ENCODE measurements around the gene SERINC1.

SERINC1 gene

DNA sequence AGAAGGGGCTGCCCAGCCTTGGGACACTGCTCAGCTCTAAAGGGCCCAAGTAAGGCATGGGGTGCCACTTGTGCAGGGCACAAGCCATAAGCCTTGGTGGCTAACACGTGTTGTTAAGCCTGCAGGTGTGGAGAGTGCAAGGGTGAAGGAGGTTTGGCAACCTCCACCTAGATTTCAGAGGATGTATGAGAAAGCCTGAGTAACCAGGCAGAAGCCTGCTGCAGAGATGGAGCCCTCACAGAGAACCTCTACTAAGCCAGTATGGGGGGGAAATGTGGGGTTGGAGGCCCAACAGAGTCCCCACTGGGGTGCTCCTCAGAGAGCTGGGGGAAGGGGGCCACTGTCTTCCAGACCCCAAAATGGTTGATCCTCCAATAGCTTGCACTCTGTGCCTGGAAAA is 32.6 kb downstream of the SERINC1 start:
- peaks cover 61% of the 10 kb centered on the region for H3K36me3 ChIP-seq (ENCODE audit: insufficient read depth, low read length)

DNA sequence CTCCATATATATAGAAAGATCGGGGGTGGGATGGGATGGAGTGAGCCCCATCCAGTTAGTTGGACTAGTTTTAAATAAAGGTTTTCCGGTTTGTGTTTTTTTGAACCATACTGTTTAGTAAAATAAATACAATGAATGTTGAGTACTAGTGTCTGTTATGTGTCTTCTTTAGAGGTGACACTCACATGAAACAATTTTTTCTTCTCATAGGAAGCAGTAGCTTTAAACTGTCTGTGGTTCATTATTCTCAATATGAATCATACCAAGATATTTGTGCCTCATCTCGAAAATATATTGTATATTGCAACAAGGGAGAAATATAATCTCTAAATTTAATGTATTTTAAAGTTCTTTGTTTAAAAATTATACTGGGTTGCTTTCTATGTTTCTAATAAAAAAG is 38.8 kb downstream of the SERINC1 start:
- H3K36me3 ChIP-seq (ENCODE audit: insufficient read depth, low read length): peaks cover 23% of the 10 kb centered on the region
- no peak overlapping the region for H3K27ac ChIP-seq (ENCODE audit: low read depth, low read length)
- no peaks in the 10 kb centered on the region for H3K79me2 ChIP-seq (ENCODE audit: control insufficient read depth, insufficient read depth, low read length, unreplicated experiment)

More for the DNA sequence above, 32.6 kb downstream of the SERINC1 start:
- Histone ChIP-seq H3K79me2 (ENCODE audit: control insufficient read depth, insufficient read depth, low read length, unreplicated experiment) (no peaks in the 10 kb centered on the region), H2AFZ (ENCODE audit: low read length, unreplicated experiment) (no peak overlapping the region), H3K27ac (ENCODE audit: low read depth, low read length) (no peak overlapping the region), H3K4me1 (ENCODE audit: control insufficient read depth, insufficient read depth, low read length, unreplicated experiment) (no peaks in the 10 kb centered on the region), H3K27me3 (ENCODE audit: insufficient read depth, low read length) (no peaks in the 10 kb centered on the region), H3K4me3 (ENCODE audit: low read depth, low read length) (no peak overlapping the region)

DNA sequence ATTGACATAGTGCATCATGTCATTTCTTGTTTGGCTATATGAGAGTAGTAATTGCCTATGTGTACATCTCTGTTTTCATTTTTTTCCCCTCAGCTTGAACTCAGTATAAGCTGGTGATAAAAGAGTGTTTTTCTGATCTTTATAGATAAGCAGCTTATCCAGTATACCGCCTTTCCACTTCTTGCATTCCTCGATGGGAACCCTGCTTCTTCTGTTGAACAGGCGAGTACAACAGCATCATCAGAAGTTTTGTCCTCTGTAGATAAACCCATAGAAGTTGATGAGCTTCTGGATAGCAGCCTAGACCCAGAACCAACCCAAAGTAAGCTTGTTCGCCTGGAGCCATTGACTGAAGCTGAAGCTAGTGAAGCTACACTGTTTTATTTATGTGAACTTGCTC is 39.8 kb downstream of the SERINC1 start:
- peaks cover 20% of the 10 kb centered on the region for H3K36me3 ChIP-seq (ENCODE audit: insufficient read depth, low read length)
- H3K27me3 ChIP-seq (ENCODE audit: insufficient read depth, low read length): no peaks in the 10 kb centered on the region
- H2AFZ ChIP-seq (ENCODE audit: low read length, unreplicated experiment): no peak overlapping the region
- no peak overlapping the region for H3K27ac ChIP-seq (ENCODE audit: low read depth, low read length)
- no peaks in the 10 kb centered on the region for H3K4me1 ChIP-seq (ENCODE audit: control insufficient read depth, insufficient read depth, low read length, unreplicated experiment)
- no peaks in the 10 kb centered on the region for H3K79me2 ChIP-seq (ENCODE audit: control insufficient read depth, insufficient read depth, low read length, unreplicated experiment)
- no peak overlapping the region for H3K4me3 ChIP-seq (ENCODE audit: low read depth, low read length)

More for the DNA sequence above, 38.8 kb downstream of the SERINC1 start:
- Histone ChIP-seq H3K27me3 (ENCODE audit: insufficient read depth, low read length) (no peaks in the 10 kb centered on the region), H2AFZ (ENCODE audit: low read length, unreplicated experiment) (no peak overlapping the region), H3K4me1 (ENCODE audit: control insufficient read depth, insufficient read depth, low read length, unreplicated experiment) (no peaks in the 10 kb centered on the region), H3K4me3 (ENCODE audit: low read depth, low read length) (no peak overlapping the region)

DNA sequence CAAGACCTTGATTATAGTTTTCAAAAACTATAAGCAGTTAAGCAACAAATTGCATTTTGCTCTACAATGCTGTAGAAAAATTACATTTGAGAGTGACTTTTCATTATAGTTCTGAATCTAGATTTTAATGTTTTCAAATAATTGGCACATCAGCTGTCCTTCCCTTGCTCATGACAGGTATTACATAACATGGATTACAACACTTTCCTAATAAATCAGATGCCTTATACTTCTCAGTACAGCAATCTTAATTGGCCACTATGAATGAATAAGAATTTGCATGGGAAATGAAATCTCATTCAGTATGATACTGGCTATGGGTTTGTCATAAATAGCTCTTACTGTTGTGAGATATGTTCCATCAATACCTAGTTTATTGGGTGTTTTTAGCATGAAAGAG is 42.3 kb downstream of the SERINC1 start:
- no peaks in the 10 kb centered on the region for H3K27me3 ChIP-seq (ENCODE audit: insufficient read depth, low read length)
- no peak overlapping the region for H3K4me3 ChIP-seq (ENCODE audit: low read depth, low read length)
- no peak overlapping the region for H2AFZ ChIP-seq (ENCODE audit: low read length, unreplicated experiment)
- H3K36me3 ChIP-seq (ENCODE audit: insufficient read depth, low read length): peaks cover 21% of the 10 kb centered on the region
- H3K4me1 ChIP-seq (ENCODE audit: control insufficient read depth, insufficient read depth, low read length, unreplicated experiment): no peaks in the 10 kb centered on the region
- H3K27ac ChIP-seq (ENCODE audit: low read depth, low read length): no peak overlapping the region
- H3K79me2 ChIP-seq (ENCODE audit: control insufficient read depth, insufficient read depth, low read length, unreplicated experiment): no peaks in the 10 kb centered on the region

DNA sequence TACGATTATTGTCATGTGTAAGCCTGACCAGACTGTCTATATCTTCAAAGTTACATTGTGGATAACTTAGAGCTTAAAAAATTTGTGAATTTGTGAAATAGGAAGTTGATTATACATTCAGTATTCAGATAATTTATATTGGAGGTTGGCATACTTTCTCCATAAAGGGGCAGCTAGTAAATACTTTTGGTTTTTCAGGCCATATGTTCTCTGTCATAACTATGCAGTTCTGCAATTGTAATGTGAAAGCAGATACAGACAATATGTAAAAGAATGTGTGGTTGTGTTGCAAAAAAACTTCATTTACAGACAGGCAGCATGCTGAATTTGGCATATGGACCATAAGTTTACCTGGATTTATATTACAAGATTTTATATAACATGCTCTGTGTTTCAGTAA is 42.8 kb downstream of the SERINC1 start:
- Histone ChIP-seq H3K36me3 (ENCODE audit: insufficient read depth, low read length) (peaks cover 25% of the 10 kb centered on the region), H3K4me3 (ENCODE audit: low read depth, low read length) (no peak overlapping the region), H3K4me1 (ENCODE audit: control insufficient read depth, insufficient read depth, low read length, unreplicated experiment) (no peaks in the 10 kb centered on the region), H2AFZ (ENCODE audit: low read length, unreplicated experiment) (no peak overlapping the region), H3K27me3 (ENCODE audit: insufficient read depth, low read length) (no peaks in the 10 kb centered on the region), H3K79me2 (ENCODE audit: control insufficient read depth, insufficient read depth, low read length, unreplicated experiment) (no peaks in the 10 kb centered on the region), H3K27ac (ENCODE audit: low read depth, low read length) (no peak overlapping the region)

DNA sequence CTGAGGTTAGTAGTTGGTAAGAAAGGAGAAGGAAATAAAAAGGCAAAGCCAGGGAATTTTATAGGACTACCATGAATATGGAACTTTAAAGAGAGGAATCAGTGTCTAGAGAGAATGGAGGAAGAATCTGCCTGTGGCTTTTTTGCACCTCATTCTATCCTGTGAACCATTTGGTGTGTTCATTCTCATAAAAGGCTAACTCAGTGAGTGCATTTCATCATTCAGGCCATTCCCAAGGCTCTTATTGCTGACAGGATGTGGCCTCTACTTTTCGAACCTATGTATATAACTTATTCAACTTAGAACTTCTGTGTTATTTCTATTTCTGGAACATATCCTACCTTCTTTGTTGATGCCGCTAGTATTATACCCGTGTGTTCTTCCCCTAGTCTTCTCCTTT is 45.0 kb downstream of the SERINC1 start:
- Histone ChIP-seq H3K36me3 (ENCODE audit: insufficient read depth, low read length) (peaks cover 19% of the 10 kb centered on the region), H3K27me3 (ENCODE audit: insufficient read depth, low read length) (no peaks in the 10 kb centered on the region), H3K27ac (ENCODE audit: low read depth, low read length) (no peak overlapping the region), H3K4me3 (ENCODE audit: low read depth, low read length) (no peak overlapping the region), H3K79me2 (ENCODE audit: control insufficient read depth, insufficient read depth, low read length, unreplicated experiment) (no peaks in the 10 kb centered on the region), H3K4me1 (ENCODE audit: control insufficient read depth, insufficient read depth, low read length, unreplicated experiment) (no peaks in the 10 kb centered on the region), H2AFZ (ENCODE audit: low read length, unreplicated experiment) (no peak overlapping the region)

DNA sequence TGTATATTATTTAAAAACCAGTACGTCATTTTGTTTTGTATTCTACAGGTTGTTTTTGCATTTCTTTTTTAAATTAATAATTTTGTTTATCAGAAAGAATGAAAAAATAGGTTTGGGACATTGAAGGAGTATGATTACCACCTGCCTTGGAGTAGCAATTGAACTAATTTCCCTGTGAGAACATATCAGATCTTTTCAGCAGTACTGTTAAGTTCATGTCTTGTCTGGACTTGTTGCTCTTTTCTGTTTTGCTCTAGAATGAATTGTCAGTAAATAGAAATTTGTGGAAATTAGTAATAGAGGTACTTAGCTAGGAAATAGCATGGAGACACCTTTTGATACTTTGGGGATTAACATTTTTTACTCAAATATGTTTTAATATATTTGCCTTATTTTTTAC is 47.9 kb downstream of the SERINC1 start:
- no peak overlapping the region for H2AFZ ChIP-seq (ENCODE audit: low read length, unreplicated experiment)
- no peak overlapping the region for H3K4me3 ChIP-seq (ENCODE audit: low read depth, low read length)
- H3K27me3 ChIP-seq (ENCODE audit: insufficient read depth, low read length): no peaks in the 10 kb centered on the region
- H3K79me2 ChIP-seq (ENCODE audit: control insufficient read depth, insufficient read depth, low read length, unreplicated experiment): no peaks in the 10 kb centered on the region
- H3K4me1 ChIP-seq (ENCODE audit: control insufficient read depth, insufficient read depth, low read length, unreplicated experiment): no peaks in the 10 kb centered on the region
- peaks cover 20% of the 10 kb centered on the region for H3K36me3 ChIP-seq (ENCODE audit: insufficient read depth, low read length)
- no peak overlapping the region for H3K27ac ChIP-seq (ENCODE audit: low read depth, low read length)

DNA sequence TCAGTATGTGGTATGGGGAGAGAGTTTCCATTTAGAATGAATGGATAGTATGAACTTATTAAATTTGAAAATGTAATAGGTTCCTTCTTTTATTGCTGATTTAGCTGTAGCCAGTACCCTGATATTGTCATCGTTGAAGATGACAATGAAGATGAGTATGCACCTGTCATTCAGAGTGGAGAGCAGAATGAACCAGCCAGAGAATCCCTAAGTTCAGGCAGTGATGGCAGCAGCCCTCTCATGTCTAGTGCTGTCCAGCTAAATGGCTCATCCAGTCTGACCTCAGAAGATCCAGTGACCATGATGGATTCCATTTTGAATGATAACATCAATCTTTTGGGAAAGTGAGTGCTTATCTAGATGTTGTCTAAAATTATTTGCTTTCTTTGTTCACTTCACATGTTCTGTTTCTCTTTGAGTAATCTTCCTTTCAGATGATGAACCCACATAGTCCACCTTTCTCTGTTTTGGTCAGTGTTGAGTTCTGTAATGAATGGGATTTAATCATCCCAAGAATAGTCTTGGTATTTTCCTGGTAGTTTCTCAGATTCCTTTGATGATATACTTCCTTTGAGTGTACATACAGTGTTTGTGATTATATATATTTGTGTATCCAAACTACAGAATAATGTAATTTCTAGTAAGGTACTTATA is 48.9 kb downstream of the SERINC1 start:
- no peak overlapping the region for H3K27ac ChIP-seq (ENCODE audit: low read depth, low read length)
- H2AFZ ChIP-seq (ENCODE audit: low read length, unreplicated experiment): no peak overlapping the region
- H3K79me2 ChIP-seq (ENCODE audit: control insufficient read depth, insufficient read depth, low read length, unreplicated experiment): no peaks in the 10 kb centered on the region
- no peaks in the 10 kb centered on the region for H3K27me3 ChIP-seq (ENCODE audit: insufficient read depth, low read length)
- peaks cover 16% of the 10 kb centered on the region; the same call in 1 of the 2 replicates for H3K36me3 ChIP-seq (ENCODE audit: insufficient read depth, low read length)
- H3K4me3 ChIP-seq (ENCODE audit: low read depth, low read length): no peak overlapping the region
- H3K4me1 ChIP-seq (ENCODE audit: control insufficient read depth, insufficient read depth, low read length, unreplicated experiment): no peaks in the 10 kb centered on the region

DNA sequence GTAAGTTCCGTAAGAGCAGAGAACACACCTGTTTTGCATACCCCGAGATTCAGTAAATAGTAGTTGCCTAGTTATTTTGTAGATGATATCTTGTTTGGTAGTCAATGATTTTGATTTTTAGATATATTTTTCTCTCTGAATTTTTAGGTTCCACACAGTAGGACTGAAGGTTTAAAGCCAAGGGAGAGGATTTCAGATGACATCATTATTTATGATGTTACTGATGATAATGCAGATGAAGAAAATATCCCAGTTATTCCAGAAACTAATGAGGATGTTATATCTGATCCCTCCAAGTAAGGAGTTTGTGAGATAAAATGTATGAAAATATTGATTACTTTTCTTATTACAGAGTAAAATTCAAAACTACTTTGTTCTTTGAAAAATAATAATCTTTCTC is 49.6 kb downstream of the SERINC1 start:
- Histone ChIP-seq H3K27ac (ENCODE audit: low read depth, low read length) (no peak overlapping the region), H3K36me3 (ENCODE audit: insufficient read depth, low read length) (peaks cover 16% of the 10 kb centered on the region; the same call in 1 of the 2 replicates), H3K4me3 (ENCODE audit: low read depth, low read length) (no peak overlapping the region)

DNA sequence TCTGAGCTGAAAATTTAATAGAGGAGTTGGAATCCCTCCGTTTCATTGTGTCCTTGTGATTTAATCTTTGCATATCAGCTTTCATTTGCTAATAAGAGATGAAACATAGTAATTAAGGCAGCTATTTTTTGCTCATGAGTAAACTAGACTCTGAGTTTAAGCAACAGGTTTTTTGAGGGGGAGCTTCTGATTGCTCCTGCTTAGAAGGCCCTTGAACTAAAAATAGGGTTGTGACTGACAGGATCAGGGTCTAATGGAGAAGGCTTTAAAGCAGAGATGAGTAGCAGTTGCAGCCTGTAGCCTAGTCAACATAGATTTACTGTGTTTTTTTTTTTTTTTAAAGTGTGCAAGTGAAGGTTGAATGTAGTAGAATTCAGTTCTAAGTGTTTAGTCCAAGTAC is 54.8 kb downstream of the SERINC1 start:
- H3K36me3 ChIP-seq (ENCODE audit: insufficient read depth, low read length): peaks cover 9% of the 10 kb centered on the region; the same call in 1 of the 2 replicates
- H3K79me2 ChIP-seq (ENCODE audit: control insufficient read depth, insufficient read depth, low read length, unreplicated experiment): peaks cover 3% of the 10 kb centered on the region
- H3K4me1 ChIP-seq (ENCODE audit: control insufficient read depth, insufficient read depth, low read length, unreplicated experiment): no peaks in the 10 kb centered on the region
- no peak overlapping the region for H3K27ac ChIP-seq (ENCODE audit: low read depth, low read length)
- H3K4me3 ChIP-seq (ENCODE audit: low read depth, low read length): no peak overlapping the region
- H3K27me3 ChIP-seq (ENCODE audit: insufficient read depth, low read length): no peaks in the 10 kb centered on the region
- H2AFZ ChIP-seq (ENCODE audit: low read length, unreplicated experiment): no peak overlapping the region

More for the DNA sequence above, 49.6 kb downstream of the SERINC1 start:
- H3K27me3 ChIP-seq (ENCODE audit: insufficient read depth, low read length): no peaks in the 10 kb centered on the region
- no peaks in the 10 kb centered on the region for H3K79me2 ChIP-seq (ENCODE audit: control insufficient read depth, insufficient read depth, low read length, unreplicated experiment)
- H2AFZ ChIP-seq (ENCODE audit: low read length, unreplicated experiment): no peak overlapping the region
- no peaks in the 10 kb centered on the region for H3K4me1 ChIP-seq (ENCODE audit: control insufficient read depth, insufficient read depth, low read length, unreplicated experiment)

DNA sequence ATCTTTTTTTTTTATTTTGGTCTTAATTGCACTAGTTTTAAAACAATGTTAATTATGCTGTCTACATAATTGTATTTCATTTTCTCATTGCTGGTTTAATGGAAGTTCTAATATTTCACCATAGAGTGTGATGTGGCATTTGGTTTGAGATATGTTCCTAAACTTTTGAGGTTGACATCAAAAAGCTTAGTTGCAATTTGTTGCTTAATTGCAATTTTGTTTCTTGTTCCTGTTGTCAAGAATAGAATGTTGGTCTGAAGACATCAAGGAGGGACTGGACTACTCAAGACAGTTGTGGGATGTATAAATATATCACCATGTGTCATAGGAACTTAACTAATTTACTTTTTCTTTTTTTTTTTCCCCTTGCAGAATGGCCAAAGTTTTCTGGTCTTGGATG is 59.6 kb downstream of the SERINC1 start:
- no peak overlapping the region for H3K27ac ChIP-seq (ENCODE audit: low read depth, low read length)
- H3K36me3 ChIP-seq (ENCODE audit: insufficient read depth, low read length): peaks cover 7% of the 10 kb centered on the region
- no peak overlapping the region for H2AFZ ChIP-seq (ENCODE audit: low read length, unreplicated experiment)
- no peaks in the 10 kb centered on the region for H3K27me3 ChIP-seq (ENCODE audit: insufficient read depth, low read length)
- peaks cover 31% of the 10 kb centered on the region for H3K79me2 ChIP-seq (ENCODE audit: control insufficient read depth, insufficient read depth, low read length, unreplicated experiment)
- H3K4me3 ChIP-seq (ENCODE audit: low read depth, low read length): no peak overlapping the region
- H3K4me1 ChIP-seq (ENCODE audit: control insufficient read depth, insufficient read depth, low read length, unreplicated experiment): peaks cover 7% of the 10 kb centered on the region
